ENCODE data around the gene ZNF280C.

The ZNF280C gene

DNA sequence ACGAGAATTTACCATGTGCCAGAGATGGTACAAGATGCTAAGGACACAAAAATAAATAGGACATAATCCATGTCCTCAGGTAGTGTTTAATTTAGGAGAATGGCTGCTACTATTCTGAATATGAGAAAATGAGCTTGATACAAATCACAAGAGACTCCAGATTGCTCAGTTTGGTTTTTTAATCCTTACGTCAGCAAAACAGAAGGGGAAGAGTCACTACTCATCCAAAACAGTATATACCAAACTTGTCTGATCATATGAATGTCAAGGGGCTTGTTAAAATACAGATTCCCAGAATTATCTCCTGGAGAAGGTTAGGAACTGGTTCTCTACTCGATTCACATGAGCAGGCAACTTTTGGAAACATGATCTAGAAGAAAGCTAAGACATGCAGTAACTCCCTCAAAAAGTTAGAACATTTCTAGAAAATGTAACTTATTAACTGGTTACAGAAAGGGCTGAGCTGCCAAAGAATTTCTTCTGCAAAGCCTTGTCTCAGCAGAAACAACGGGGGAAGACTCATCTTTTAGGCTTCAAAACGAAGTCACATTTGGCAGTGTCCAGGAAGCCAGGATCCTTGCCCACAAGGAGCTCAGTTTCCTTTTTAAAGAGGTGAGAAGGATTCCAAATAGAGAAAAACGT is 106.5 kb downstream of the ZNF280C start:
- DNase-seq (ENCODE audit: low spot score), result no peak
- TF ChIP-seq, protein P1, sequence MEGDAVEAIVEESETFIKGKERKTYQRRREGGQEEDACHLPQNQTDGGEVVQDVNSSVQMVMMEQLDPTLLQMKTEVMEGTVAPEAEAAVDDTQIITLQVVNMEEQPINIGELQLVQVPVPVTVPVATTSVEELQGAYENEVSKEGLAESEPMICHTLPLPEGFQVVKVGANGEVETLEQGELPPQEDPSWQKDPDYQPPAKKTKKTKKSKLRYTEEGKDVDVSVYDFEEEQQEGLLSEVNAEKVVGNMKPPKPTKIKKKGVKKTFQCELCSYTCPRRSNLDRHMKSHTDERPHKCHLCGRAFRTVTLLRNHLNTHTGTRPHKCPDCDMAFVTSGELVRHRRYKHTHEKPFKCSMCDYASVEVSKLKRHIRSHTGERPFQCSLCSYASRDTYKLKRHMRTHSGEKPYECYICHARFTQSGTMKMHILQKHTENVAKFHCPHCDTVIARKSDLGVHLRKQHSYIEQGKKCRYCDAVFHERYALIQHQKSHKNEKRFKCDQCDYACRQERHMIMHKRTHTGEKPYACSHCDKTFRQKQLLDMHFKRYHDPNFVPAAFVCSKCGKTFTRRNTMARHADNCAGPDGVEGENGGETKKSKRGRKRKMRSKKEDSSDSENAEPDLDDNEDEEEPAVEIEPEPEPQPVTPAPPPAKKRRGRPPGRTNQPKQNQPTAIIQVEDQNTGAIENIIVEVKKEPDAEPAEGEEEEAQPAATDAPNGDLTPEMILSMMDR (IDR thresholded peaks at IDR 0.05; ENCODE audit: borderline replicate concordance, control extremely low read depth, extremely low read depth, insufficient read depth, missing control alignments), result no peak
- in situ Hi-C loops (cut with MboI; ENCODE audit: low sequenced_read_pairs, unreplicated experiment), result no loop called here

DNA sequence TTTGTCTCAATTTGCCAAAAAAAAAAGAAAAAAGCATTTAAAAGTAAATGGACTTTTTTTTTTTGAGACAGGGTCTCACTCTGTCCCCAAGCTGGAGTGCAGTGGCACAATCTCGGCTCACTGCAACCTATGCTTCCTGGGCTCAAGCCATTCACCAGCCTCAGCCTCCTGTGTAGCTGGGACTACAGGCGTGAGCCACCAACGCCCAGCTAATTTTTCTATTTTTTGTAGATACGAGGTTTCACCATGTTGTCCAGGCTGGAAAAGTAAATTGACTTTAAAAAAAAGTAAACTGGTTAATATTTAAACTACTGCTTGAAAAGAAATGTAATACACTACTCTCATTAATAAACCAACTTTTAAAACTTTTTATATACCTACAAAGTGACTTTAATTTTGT is 108.9 kb downstream of the ZNF280C start:
- TF ChIP-seq, protein P1 (IDR thresholded peaks at IDR 0.05; ENCODE audit: borderline replicate concordance, control extremely low read depth, extremely low read depth, insufficient read depth, missing control alignments), result no peak
- in situ Hi-C loops (cut with MboI; ENCODE audit: low sequenced_read_pairs, unreplicated experiment), result no loop called here

DNA sequence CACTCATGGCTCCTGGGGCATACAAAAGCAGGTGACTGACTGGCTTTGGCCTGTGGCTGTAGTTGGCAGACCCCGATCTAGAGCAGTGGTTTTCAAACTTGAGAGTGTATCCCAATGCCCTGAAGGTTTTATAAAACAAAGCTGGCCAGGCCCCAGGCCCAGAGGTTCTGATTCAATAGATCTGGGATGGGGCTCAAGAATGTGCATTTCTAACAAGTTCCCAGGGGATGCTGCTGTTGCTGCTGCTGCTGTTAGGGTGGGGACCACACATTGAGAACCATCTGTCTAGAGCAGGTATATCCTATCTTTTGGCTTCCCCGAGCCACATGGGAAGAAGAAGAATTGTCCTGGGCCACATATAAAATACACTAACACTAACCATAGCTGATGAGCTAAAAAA is 110.4 kb downstream of the ZNF280C start:
- in situ Hi-C loops (cut with MboI; ENCODE audit: low sequenced_read_pairs, unreplicated experiment), result no loop called here
- no peak for DNase-seq (ENCODE audit: low spot score)
- TF ChIP-seq, protein P1 (IDR thresholded peaks at IDR 0.05; ENCODE audit: borderline replicate concordance, control extremely low read depth, extremely low read depth, insufficient read depth, missing control alignments), result no peak

More for the DNA sequence above, 108.9 kb downstream of the ZNF280C start:
- DNase-seq (ENCODE audit: low spot score), result no peak

DNA sequence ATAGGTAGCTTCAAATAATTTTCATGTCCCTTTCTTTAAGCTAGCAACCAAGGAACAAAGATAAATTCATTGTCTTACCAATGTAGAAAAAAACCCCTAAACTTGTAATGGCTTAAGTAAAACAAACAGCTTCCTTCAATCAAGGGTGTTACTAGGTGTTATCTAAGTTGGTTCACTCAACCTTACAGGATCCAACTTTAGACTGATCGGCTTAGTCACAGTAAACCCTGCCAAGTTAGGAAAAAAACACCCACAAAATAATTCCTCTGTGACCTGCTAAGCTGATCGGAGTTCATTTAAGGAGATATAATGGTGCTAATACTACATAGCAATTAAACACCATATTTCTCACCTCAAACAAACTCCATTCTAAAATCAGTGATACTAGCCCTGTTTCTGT is 113.1 kb downstream of the ZNF280C start:
- in situ Hi-C loops (cut with MboI; ENCODE audit: low sequenced_read_pairs, unreplicated experiment), result no loop called here
- DNase-seq (ENCODE audit: low spot score), result no peak
- TF ChIP-seq, protein P1 (IDR thresholded peaks at IDR 0.05; ENCODE audit: borderline replicate concordance, control extremely low read depth, extremely low read depth, insufficient read depth, missing control alignments), result no peak

All from GM13976 (cell line).